Measurements from ENCODE around the gene PSG7. TPM values are rescaled to one million over a fixed set of nuclear protein-coding genes. Genes with fewer than 3 reads are reported as not detected.
"Not testable (repeated sequence)": the region's sequence is repeated elsewhere in the genome, so short reads cannot be mapped to it uniquely, and the experiment has no call there.

Gene PSG7
- total RNA-seq, 4 donors from 2014 or later, result not detected

DNA sequence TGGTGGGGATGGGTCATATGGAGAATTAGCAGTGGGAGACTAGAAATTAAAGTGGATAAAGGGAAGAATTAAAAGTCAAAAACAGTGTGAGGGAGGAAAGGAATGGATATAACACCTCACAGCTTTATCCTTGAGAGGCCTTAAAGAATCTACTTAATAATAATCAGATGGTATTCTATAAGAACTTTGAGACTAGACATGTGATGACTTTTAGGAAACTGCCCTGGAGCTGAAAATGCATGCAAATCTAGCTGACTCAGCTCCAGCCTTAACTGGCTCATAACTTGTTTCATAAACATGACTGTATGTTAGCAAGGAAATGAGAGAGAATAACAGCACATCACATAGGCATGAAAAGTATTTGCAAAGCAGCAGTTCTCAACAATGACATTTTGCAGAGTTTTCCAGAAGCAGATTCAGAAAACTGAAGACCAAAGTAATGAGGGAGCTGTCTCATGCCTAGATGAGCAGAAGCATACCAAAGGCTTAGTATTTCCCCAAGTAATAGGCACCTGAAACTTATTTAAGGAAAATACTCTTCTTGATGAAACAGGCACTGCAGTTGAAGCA is 49.0 kb downstream of the PSG7 start:
- H3K27me3 ChIP-seq; in situ Hi-C loops (cut with MboI; ENCODE audit: low pct_ligation_motif_present in 1 of 4, low pct_unique_long_range_greater_than_20kb in 1 of 4, low sequenced_read_pairs in 3 of 4); H3K4me3 ChIP-seq; DNase-seq; H3K27ac ChIP-seq; intact Hi-C loops (cut with DNase I; ENCODE audit: low total_unique reads); H3K36me3 ChIP-seq; H3K4me1 ChIP-seq: not testable (repeated sequence)
- peaks cover 0 to 11% of the 10 kb centered on the region in 2 donors for H3K9me3 ChIP-seq

DNA sequence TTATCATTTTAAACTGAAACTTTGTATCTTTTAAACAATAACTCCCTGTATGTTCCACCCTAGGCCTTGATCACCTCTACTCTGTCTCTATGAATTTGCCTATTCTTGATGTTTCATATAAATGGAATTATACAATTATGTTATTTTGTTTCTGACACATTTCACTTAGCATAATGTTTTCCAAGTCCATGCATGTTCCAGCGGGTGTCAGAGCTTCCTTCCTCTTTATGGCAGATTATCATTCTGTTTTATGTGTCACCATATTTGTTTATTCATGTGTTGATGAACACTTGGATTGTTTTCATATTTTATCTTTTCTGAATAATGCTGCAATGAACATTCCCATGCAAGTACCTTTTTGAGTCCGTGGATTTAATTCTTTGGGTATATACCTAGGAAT is 54.3 kb downstream of the PSG7 start:
- H3K9me3 ChIP-seq; H3K27ac ChIP-seq; DNase-seq; H3K4me3 ChIP-seq; in situ Hi-C loops (cut with MboI; ENCODE audit: low pct_ligation_motif_present in 1 of 4, low pct_unique_long_range_greater_than_20kb in 1 of 4, low sequenced_read_pairs in 3 of 4); H3K27me3 ChIP-seq; intact Hi-C loops (cut with DNase I; ENCODE audit: low total_unique reads); H3K36me3 ChIP-seq; H3K4me1 ChIP-seq: not testable (repeated sequence)
- 70 to 83% methylated on average over 2 of the region's 2 CpGs for WGBS, 2 donors (ENCODE audit: low coverage in 1 of 2)

DNA sequence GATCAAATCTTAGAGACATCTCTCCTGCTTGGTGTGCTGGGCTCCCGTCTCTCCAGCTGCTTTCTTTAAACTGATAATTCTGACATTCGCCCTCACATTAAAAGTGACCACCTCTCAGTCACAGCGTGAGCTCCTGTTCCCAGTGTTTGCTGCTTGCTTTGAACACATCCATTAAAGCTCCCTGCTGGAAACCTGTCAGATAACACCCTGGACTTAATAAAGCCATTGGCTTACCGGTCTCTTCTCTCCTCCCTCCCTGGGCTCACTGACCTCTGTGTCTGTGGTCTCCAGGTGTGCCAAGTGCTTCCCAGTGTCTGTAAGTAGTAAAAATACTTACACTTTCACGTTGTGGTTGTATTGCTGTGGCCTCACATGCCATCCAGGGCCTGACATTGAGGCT is 55.0 kb downstream of the PSG7 start:
- H3K27me3 ChIP-seq; H3K36me3 ChIP-seq; H3K9me3 ChIP-seq; H3K4me1 ChIP-seq; intact Hi-C loops (cut with DNase I; ENCODE audit: low total_unique reads); H3K4me3 ChIP-seq; H3K27ac ChIP-seq; in situ Hi-C loops (cut with MboI; ENCODE audit: low pct_ligation_motif_present in 1 of 4, low pct_unique_long_range_greater_than_20kb in 1 of 4, low sequenced_read_pairs in 3 of 4); DNase-seq: not testable (repeated sequence)
- WGBS, 2 donors (ENCODE audit: low coverage in 1 of 2), result 58 to 62% methylated on average over 5 of the region's 5 CpGs

DNA sequence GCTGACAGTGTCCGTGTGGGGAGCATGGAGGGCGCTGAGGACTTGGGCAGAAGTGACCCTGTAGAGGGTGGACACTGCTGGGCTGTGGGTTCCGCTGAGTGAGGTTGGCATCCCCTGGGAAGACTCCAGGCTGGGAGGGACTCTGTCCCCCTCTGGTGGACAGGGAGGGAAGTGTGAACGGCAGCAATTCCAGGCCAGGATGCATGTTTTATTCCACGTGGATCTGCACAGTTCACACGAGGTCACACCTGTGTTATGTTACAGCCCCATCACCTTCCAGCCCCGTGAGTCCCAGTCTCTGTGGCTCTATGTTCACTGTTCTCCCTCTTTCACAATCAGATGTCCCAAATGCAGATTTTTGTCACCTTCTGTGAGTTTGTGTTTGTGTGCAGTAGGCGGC is 55.7 kb downstream of the PSG7 start:
- H3K27me3 ChIP-seq; intact Hi-C loops (cut with DNase I; ENCODE audit: low total_unique reads); H3K27ac ChIP-seq; H3K36me3 ChIP-seq; H3K4me3 ChIP-seq; H3K9me3 ChIP-seq; DNase-seq; H3K4me1 ChIP-seq; in situ Hi-C loops (cut with MboI; ENCODE audit: low pct_ligation_motif_present in 1 of 4, low pct_unique_long_range_greater_than_20kb in 1 of 4, low sequenced_read_pairs in 3 of 4): not testable (repeated sequence)
- TF ChIP-seq, protein P1, sequence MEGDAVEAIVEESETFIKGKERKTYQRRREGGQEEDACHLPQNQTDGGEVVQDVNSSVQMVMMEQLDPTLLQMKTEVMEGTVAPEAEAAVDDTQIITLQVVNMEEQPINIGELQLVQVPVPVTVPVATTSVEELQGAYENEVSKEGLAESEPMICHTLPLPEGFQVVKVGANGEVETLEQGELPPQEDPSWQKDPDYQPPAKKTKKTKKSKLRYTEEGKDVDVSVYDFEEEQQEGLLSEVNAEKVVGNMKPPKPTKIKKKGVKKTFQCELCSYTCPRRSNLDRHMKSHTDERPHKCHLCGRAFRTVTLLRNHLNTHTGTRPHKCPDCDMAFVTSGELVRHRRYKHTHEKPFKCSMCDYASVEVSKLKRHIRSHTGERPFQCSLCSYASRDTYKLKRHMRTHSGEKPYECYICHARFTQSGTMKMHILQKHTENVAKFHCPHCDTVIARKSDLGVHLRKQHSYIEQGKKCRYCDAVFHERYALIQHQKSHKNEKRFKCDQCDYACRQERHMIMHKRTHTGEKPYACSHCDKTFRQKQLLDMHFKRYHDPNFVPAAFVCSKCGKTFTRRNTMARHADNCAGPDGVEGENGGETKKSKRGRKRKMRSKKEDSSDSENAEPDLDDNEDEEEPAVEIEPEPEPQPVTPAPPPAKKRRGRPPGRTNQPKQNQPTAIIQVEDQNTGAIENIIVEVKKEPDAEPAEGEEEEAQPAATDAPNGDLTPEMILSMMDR (IDR thresholded peaks at IDR 0.05), result peak in 2 of 5 experiments; percentile 11 to 21
- WGBS, 2 donors (ENCODE audit: low coverage in 1 of 2), result 18 to 49% methylated on average over 2 to 8 of the region's 8 CpGs

DNA sequence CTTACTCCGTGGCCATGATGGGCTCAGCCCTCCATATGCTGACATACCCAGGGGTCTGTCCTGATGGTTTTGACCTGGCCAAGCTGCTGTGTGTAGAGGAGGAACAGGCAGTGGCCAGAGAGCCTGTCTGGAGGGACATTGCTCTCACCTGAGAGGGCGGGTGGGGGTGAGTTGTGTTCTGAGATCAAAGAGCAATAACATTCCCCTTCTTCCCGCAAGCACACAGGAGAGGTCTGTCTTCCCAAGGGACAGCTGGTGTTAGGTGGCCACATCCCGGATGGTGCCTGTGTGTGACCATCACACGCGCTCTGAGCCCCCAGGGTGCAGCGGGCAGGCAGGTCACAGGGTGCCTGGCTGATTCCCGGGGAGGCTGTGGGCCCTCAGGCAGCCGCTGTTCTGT is 56.4 kb downstream of the PSG7 start:
- in situ Hi-C loops (cut with MboI; ENCODE audit: low pct_ligation_motif_present in 1 of 4, low pct_unique_long_range_greater_than_20kb in 1 of 4, low sequenced_read_pairs in 3 of 4); H3K9me3 ChIP-seq; intact Hi-C loops (cut with DNase I; ENCODE audit: low total_unique reads); H3K4me1 ChIP-seq; H3K27me3 ChIP-seq; H3K36me3 ChIP-seq; H3K27ac ChIP-seq; H3K4me3 ChIP-seq; DNase-seq: not testable (repeated sequence)
- 92% methylated on average over 7 of the region's 9 CpGs; no CpG with 5 or more reads in 1 of the 2 donors for WGBS, 2 donors (ENCODE audit: low coverage in 1 of 2)

DNA sequence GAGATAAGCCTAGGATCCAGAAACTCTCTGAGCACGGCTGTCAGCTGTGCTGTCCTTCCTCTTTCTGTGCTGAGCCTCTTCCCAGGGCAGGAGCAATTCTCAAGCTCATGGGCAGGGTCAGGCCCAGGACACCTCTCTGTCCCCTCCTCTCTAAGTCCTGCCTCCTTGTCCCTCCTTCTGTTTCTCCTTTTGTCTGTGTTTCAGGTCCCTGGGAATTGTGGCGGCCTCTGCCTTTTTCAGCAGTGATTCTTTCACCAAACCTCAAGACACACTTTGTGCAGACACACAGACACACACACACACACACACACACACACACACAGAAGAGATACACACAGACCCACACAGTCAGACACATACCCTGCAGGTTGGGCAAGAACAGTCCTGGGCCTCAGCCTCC is 57.4 kb downstream of the PSG7 start, which contains the start of gene PSG1:
TSS of gene PSG1 (minus strand) at position 101 of the 400 bp plus-strand sequence. CDS start 132 bp downstream, outside the sequence.
- Histone ChIP-seq H3K9me3 (no peaks in the 10 kb centered on the region), H3K36me3 (no peaks in the 10 kb centered on the region), H3K27me3 (no peaks in the 10 kb centered on the region), H3K4me1 (no peaks in the 10 kb centered on the region), H3K4me3 (no peak within 1 kb of the TSS), H3K27ac (no peak within 1 kb of the TSS)
- 20 to 75% methylated on average over 1 to 2 of the region's 2 CpGs for WGBS, 2 donors (ENCODE audit: low coverage in 1 of 2)
- intact Hi-C loops (cut with DNase I; ENCODE audit: low total_unique reads) (no loop called here), in situ Hi-C loops (cut with MboI; ENCODE audit: low pct_ligation_motif_present in 1 of 4, low pct_unique_long_range_greater_than_20kb in 1 of 4, low sequenced_read_pairs in 3 of 4) (no loop called here)
- no peak for DNase-seq
- no peak for TF ChIP-seq POLR2AphosphoS5 (IDR thresholded peaks at IDR 0.05)
- TF ChIP-seq EP300 (IDR thresholded peaks at IDR 0.05; ENCODE audit: low read depth), result no peak
- no peak for TF ChIP-seq POLR2A (IDR thresholded peaks at IDR 0.05)
- TF ChIP-seq, protein P1 (IDR thresholded peaks at IDR 0.05), result no peak

DNA sequence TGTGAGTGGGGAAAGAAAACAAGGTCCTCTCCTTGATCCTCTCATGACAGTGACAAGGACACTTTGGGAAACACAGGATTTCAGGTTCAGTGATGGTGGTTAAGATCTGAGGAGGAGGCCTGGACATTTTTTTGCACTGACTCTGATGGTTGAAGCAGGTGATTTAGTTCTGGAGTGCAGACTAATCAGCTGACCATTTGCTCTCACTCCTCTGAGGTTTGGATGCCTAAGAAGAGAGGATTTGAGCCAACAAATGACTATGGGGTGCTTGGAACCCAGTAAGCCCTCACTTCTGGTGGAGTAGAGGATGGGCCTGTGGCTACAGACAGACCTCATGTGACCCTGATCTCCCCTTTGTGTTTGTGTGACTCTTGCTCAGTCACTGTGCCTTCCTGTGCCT is 60.4 kb downstream of the PSG7 start:
- DNase-seq; H3K4me1 ChIP-seq; intact Hi-C loops (cut with DNase I; ENCODE audit: low total_unique reads); H3K9me3 ChIP-seq; H3K27ac ChIP-seq; in situ Hi-C loops (cut with MboI; ENCODE audit: low pct_ligation_motif_present in 1 of 4, low pct_unique_long_range_greater_than_20kb in 1 of 4, low sequenced_read_pairs in 3 of 4); H3K27me3 ChIP-seq; H3K36me3 ChIP-seq; H3K4me3 ChIP-seq: not testable (repeated sequence)

DNA sequence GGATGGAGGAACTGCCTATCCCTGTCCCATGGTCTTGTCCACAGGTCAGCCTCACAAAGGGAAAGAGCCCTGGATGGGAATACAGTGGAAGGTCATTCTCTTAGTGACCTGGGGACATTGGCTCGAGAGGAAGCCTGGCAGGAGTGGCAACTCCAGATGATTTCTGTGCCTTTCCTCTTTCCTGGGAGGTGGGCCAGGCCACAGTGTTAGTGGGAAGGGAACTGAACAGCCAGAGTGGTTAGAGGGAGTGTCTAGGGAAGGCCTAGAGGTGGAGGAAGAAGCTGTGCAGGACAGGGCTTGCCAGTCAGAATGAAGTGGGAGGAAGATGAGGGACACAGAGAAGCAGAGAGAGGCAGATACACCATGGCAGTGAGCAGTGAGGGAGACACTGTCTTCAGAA is 61.1 kb downstream of the PSG7 start:
- not testable (repeated sequence) for H3K27ac ChIP-seq

More for the DNA sequence above, 61.1 kb downstream of the PSG7 start:
- H3K36me3 ChIP-seq; H3K4me3 ChIP-seq; H3K27me3 ChIP-seq; H3K4me1 ChIP-seq; DNase-seq; H3K9me3 ChIP-seq; intact Hi-C loops (cut with DNase I; ENCODE audit: low total_unique reads); in situ Hi-C loops (cut with MboI; ENCODE audit: low pct_ligation_motif_present in 1 of 4, low pct_unique_long_range_greater_than_20kb in 1 of 4, low sequenced_read_pairs in 3 of 4): not testable (repeated sequence)
- 24 to 25% methylated on average over 1 of the region's 1 CpG for WGBS, 2 donors (ENCODE audit: low coverage in 1 of 2)

Measured in transverse colon (tissue), 4 donors.